HTERT RPE-1 (cell line): ENCODE measurements around the gene MACROD2.
"Not testable (repeated sequence)": the region's sequence is repeated elsewhere in the genome, so short reads cannot be mapped to it uniquely, and the experiment has no call there.

Experiments
- in situ Hi-C: fragments of 300-500 bp; cut with MboI; formaldehyde crosslinking; loops from 4 replicates; pipeline ENCODE4 v1.14.3; 2020; ENCODE audit warnings: low sequenced_read_pairs

MACROD2 gene

GRCh38 chr20:15370370-15370769 lies 1375.1 kb downstream of the MACROD2 start:
- in situ Hi-C loops = no loop called here

- in situ Hi-C loops = no loop called here
These were observed 1379.4 kb downstream of the MACROD2 start for GRCh38 chr20:15374682-15375081.

- in situ Hi-C loops = no loop called here
These were observed 1380.5 kb downstream of the MACROD2 start for GRCh38 chr20:15375836-15376235.

- in situ Hi-C loops = not testable (repeated sequence)
These were observed 1382.3 kb downstream of the MACROD2 start for GRCh38 chr20:15377603-15378002.

GRCh38 chr20:15378151-15378550 lies 1382.8 kb downstream of the MACROD2 start:
- in situ Hi-C loops = no loop called here

GRCh38 chr20:15379681-15380296 lies 1384.5 kb downstream of the MACROD2 start:
- in situ Hi-C loops = no loop called here

GRCh38 chr20:15380770-15381169 lies 1385.5 kb downstream of the MACROD2 start:
- in situ Hi-C loops = no loop called here

GRCh38 chr20:15387228-15387627 lies 1391.9 kb downstream of the MACROD2 start:
- in situ Hi-C loops = no loop called here

GRCh38 chr20:15395457-15395856 lies 1400.1 kb downstream of the MACROD2 start:
- in situ Hi-C loops = no loop called here

- in situ Hi-C loops = no loop called here
These were observed 1400.7 kb downstream of the MACROD2 start for GRCh38 chr20:15396026-15396425.

GRCh38 chr20:15396900-15397299 lies 1401.6 kb downstream of the MACROD2 start:
- in situ Hi-C loops = no loop called here

GRCh38 chr20:15399781-15400180 lies 1404.5 kb downstream of the MACROD2 start:
- in situ Hi-C loops = no loop called here

- in situ Hi-C loops = no loop called here
These were observed 1410.8 kb downstream of the MACROD2 start for GRCh38 chr20:15406072-15406471.

GRCh38 chr20:15411781-15412180 lies 1416.5 kb downstream of the MACROD2 start:
- in situ Hi-C loops = no loop called here

- in situ Hi-C loops = no loop called here
These were observed 1420.6 kb downstream of the MACROD2 start for GRCh38 chr20:15415908-15416307.

GRCh38 chr20:15419856-15420255 lies 1424.5 kb downstream of the MACROD2 start:
- in situ Hi-C loops = no loop called here

- in situ Hi-C loops = no loop called here
These were observed 1427.7 kb downstream of the MACROD2 start for GRCh38 chr20:15422966-15423365.

- in situ Hi-C loops = no loop called here
These were observed 1444.2 kb downstream of the MACROD2 start for GRCh38 chr20:15439551-15439950.

GRCh38 chr20:15440049-15440820 lies 1444.9 kb downstream of the MACROD2 start:
- in situ Hi-C loops = no loop called here

- in situ Hi-C loops = no loop called here
These were observed 1449.9 kb downstream of the MACROD2 start for GRCh38 chr20:15445056-15445840.

- in situ Hi-C loops = no loop called here
These were observed 1451.1 kb downstream of the MACROD2 start for GRCh38 chr20:15446373-15446772.

GRCh38 chr20:15447549-15447948 lies 1452.2 kb downstream of the MACROD2 start:
- in situ Hi-C loops = no loop called here
